Measurements from ENCODE around the gene AOPEP.

Gene AOPEP

DNA sequence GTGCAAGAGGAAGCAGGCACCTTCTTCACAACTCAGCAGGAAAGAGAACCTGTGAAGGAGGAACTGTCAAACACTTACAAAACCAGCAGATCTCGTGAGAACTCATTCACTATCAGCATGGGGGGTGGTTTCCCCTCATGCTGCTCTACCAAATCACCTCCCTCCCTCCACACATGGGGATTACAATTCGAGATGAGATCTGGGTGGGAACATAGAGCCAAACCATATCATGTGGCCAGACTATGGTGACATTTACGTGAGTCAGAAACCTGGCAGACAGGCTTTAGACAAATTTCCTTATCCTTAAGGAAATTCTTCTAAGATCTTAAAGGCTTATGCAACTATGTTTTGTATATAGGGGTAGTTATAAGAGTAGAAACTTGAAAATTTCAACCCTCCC is 8.7 kb upstream of the AOPEP start:
- no peaks in the 10 kb centered on the region for H3K27me3 ChIP-seq
- no peak overlapping the region for H3K27ac ChIP-seq
- TF ChIP-seq, protein P1, sequence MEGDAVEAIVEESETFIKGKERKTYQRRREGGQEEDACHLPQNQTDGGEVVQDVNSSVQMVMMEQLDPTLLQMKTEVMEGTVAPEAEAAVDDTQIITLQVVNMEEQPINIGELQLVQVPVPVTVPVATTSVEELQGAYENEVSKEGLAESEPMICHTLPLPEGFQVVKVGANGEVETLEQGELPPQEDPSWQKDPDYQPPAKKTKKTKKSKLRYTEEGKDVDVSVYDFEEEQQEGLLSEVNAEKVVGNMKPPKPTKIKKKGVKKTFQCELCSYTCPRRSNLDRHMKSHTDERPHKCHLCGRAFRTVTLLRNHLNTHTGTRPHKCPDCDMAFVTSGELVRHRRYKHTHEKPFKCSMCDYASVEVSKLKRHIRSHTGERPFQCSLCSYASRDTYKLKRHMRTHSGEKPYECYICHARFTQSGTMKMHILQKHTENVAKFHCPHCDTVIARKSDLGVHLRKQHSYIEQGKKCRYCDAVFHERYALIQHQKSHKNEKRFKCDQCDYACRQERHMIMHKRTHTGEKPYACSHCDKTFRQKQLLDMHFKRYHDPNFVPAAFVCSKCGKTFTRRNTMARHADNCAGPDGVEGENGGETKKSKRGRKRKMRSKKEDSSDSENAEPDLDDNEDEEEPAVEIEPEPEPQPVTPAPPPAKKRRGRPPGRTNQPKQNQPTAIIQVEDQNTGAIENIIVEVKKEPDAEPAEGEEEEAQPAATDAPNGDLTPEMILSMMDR (IDR thresholded peaks at IDR 0.05) = no peak
- no peaks in the 10 kb centered on the region for H3K36me3 ChIP-seq
- intact Hi-C loops (cut with DNase I; ENCODE audit: low total_unique reads) = no loop called here
- no peak overlapping the region for H3K4me3 ChIP-seq
- H3K9me3 ChIP-seq = no peaks in the 10 kb centered on the region
- no peak for DNase-seq
- H3K4me1 ChIP-seq = no peaks in the 10 kb centered on the region

DNA sequence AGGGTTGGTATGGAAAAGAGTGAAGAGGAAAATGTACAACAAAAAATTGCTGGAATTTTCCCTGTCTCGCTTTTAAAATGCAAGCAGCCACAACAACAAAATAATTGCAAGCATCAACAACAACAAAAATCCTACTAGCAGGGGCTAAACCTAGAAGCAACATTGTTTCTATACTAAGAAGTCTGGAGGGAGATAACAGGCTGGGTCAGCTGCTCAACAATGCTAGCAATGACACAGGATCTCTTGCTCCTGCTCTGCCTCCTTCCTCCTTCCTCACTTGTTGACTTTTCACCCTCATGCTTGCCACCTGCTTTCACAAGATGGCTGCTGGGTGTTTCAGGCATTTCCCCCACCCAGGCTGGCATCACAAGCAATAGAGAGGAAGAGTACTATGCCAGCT is 7.6 kb upstream of the AOPEP start:
- Histone ChIP-seq H3K27ac (no peak overlapping the region), H3K4me3 (no peak overlapping the region), H3K27me3 (no peaks in the 10 kb centered on the region), H3K36me3 (no peaks in the 10 kb centered on the region), H3K4me1 (no peaks in the 10 kb centered on the region), H3K9me3 (no peaks in the 10 kb centered on the region)
- TF ChIP-seq, protein P1 (IDR thresholded peaks at IDR 0.05) = no peak
- intact Hi-C loops (cut with DNase I; ENCODE audit: low total_unique reads) = no loop called here
- no peak for DNase-seq

DNA sequence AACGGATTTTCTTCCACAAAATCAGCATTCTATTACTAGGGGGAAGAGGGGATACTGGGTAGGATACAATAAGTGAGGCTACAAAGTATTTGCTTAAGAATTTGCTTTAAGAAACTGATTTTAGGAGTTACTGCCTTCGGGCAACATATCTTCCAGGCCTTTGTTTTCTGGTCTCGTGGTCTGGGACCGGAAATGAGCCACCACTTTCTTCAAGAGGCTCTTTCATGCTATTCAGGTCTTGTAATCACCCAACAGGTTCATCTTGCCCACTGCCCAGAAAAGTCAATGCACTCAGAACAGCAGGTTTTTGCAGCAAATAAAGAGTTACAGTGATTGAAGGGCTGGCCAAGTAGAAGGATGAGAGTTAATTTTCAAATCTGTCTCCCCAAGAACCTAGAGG is 6.6 kb upstream of the AOPEP start:
- no peaks in the 10 kb centered on the region for H3K9me3 ChIP-seq
- no peaks in the 10 kb centered on the region for H3K4me1 ChIP-seq
- no peaks in the 10 kb centered on the region for H3K36me3 ChIP-seq
- H3K27ac ChIP-seq = no peak overlapping the region
- no peaks in the 10 kb centered on the region for H3K27me3 ChIP-seq
- H3K4me3 ChIP-seq = no peak overlapping the region
- TF ChIP-seq, protein P1 (IDR thresholded peaks at IDR 0.05) = no peak
- intact Hi-C loops (cut with DNase I; ENCODE audit: low total_unique reads) = no loop called here
- no peak for DNase-seq

DNA sequence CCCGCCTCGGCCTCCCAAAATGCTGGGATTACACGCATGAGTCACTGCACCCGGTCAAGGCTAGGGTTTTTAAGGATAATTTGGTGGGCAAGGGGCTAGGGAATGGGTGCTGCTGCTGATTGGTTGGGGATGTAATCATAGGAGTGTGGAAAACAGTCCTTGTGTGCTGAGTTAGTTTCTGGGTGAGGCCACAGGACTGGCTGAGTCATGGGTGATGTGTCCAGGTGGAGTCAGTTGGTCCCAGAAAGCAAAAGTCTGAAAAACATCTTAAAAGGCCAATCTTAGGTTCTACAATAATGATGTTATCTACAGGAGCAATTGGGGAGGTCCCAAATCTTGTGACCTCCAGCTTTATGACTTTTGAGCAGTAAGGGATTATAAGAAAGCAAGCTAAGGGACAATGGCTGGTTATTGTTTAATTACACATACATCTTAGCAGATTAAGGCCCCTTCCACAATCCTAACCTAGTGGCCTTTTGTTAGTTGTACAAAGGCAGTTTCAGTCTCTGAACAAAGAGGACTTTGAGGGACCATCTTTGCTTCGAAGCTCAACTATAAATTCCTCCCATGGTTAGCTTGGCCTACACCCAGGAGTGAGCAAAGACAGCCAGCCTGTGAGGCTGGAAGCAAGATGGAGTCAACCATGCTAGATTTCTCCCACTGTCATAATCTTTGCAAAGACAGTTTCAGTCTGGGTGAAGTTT is 5.5 kb upstream of the AOPEP start:
- intact Hi-C loops (cut with DNase I; ENCODE audit: low total_unique reads) = no loop called here
- Histone ChIP-seq H3K36me3 (no peaks in the 10 kb centered on the region), H3K9me3 (no peaks in the 10 kb centered on the region), H3K4me3 (no peak overlapping the region), H3K27ac (no peak overlapping the region), H3K27me3 (no peaks in the 10 kb centered on the region), H3K4me1 (peaks cover 0 to 3% (median 1%) of the 10 kb centered on the region in 4 donors)
- no peak for DNase-seq
- TF ChIP-seq, protein P1 (IDR thresholded peaks at IDR 0.05) = no peak

DNA sequence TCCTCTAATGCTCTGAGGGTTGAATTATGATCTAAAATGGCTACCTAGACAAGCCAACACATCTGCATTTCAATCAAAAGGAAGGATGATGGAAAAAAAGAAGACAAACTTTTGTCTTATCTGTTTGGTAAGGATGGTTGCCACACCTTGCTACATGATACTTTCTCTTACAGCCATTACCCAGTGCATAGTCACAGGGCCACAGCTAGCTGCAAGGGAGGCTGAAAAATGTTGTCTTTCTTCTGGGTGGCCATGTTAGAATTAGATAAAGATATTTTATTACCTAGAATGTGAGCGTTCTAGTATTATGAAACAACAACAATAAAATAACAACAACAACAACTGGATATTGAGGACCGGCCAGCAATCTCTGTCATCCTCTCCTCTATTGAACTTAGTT is 4.7 kb upstream of the AOPEP start:
- Histone ChIP-seq H3K36me3 (no peaks in the 10 kb centered on the region), H3K4me3 (no peak overlapping the region), H3K27me3 (no peaks in the 10 kb centered on the region), H3K27ac (no peak overlapping the region), H3K4me1 (peaks cover 0 to 7% (median 3%) of the 10 kb centered on the region in 4 donors), H3K9me3 (no peaks in the 10 kb centered on the region)
- DNase-seq = no peak
- TF ChIP-seq, protein P1 (IDR thresholded peaks at IDR 0.05) = no peak
- intact Hi-C loops (cut with DNase I; ENCODE audit: low total_unique reads) = no loop called here

DNA sequence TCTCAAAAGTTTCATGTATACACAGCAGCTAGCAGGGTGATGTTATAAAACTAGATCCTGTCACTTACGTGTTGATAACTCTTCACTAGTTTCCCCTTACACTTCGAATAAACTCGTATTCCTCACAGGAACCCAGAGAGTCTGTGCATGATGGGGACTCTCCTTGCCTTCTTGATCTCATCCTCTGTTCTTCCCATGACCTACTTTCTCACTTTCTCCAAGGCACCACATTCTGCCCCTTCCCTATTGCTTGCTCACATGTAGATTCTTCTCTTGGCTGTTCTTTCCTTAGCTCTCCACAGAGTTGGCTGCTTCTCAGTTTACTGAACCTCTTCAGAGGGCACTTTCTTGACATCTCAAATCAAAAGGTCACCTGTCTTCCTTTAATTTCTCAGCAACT is 1.2 kb upstream of the AOPEP start:
- intact Hi-C loops (cut with DNase I; ENCODE audit: low total_unique reads) = no loop called here
- no peaks in the 10 kb centered on the region for H3K27me3 ChIP-seq
- H3K27ac ChIP-seq = no peak overlapping the region
- no peak overlapping the region for H3K4me3 ChIP-seq
- H3K36me3 ChIP-seq = no peaks in the 10 kb centered on the region
- no peak for DNase-seq
- H3K9me3 ChIP-seq = no peaks in the 10 kb centered on the region
- peaks cover 0 to 15% (median 10%) of the 10 kb centered on the region in 4 donors for H3K4me1 ChIP-seq
- TF ChIP-seq, protein P1 (IDR thresholded peaks at IDR 0.05) = no peak

All from tibial artery (tissue), 4 donors.